ENCODE results near the gene ERC1. TPM values are rescaled to one million over a fixed set of nuclear protein-coding genes. Genes with fewer than 3 reads are reported as not detected.

Gene ERC1
- total and polyA plus RNA-seq, 7 donors = 4.0 to 35.6 (median 29.4) TPM

DNA sequence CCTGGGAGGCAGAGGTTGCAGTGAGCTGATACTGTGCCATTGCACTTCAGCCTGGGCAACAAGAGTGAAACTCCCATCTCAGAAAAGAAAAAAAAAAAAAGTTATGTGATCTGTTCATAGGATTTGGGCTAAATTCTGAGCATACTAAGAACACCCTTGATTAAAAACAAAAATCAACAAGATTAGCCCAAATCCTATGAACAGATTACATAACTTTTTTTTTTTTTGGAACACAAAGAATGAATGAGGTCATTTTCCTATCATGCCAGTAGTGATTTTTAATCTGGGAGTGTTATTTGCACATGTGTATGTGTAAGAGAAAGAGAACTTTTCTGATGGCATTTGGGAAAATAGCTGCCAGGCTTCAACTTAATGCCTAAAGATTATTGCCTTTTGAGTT, 208.7 kb downstream of the ERC1 start:
- DNase-seq (no peak), ATAC-seq (no peak)
- H3K27me3 ChIP-seq (ENCODE audit: insufficient read depth in 3 of 3, low read length in 2 of 3) = no peaks in the 10 kb centered on the region
- H3K9me3 ChIP-seq = no peaks in the 10 kb centered on the region
- intact Hi-C loops (cut with DNase I) = no loop called here
- H3K4me1 ChIP-seq = no peaks in the 10 kb centered on the region
- no peak overlapping the region for H3K4me3 ChIP-seq
- H3K36me3 ChIP-seq (ENCODE audit: insufficient read depth in 1 of 2, low read depth in 1 of 2) = peaks cover 4% of the 10 kb centered on the region in 2 donors
- TF ChIP-seq, protein P1, sequence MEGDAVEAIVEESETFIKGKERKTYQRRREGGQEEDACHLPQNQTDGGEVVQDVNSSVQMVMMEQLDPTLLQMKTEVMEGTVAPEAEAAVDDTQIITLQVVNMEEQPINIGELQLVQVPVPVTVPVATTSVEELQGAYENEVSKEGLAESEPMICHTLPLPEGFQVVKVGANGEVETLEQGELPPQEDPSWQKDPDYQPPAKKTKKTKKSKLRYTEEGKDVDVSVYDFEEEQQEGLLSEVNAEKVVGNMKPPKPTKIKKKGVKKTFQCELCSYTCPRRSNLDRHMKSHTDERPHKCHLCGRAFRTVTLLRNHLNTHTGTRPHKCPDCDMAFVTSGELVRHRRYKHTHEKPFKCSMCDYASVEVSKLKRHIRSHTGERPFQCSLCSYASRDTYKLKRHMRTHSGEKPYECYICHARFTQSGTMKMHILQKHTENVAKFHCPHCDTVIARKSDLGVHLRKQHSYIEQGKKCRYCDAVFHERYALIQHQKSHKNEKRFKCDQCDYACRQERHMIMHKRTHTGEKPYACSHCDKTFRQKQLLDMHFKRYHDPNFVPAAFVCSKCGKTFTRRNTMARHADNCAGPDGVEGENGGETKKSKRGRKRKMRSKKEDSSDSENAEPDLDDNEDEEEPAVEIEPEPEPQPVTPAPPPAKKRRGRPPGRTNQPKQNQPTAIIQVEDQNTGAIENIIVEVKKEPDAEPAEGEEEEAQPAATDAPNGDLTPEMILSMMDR (IDR thresholded peaks at IDR 0.05) = no peak
- no peak overlapping the region for H3K27ac ChIP-seq

DNA sequence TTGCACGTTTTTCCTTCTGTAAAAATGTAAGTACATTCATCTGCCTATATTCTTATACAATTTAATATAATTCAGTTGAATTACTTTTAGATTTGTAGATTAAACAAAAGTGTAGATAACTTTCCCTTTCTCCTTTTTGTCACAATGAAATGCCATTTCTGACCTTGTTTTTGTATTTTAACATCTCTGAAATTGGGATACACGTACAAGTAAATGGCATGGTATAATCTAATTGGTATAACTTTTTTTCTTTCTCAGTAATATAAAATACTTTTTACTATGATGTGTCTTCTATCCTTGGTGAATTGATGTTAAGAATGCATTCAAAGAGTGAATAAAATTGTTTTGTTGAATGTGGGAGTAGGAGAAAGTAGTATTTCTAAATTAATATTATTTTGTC, 210.0 kb downstream of the ERC1 start:
- 85 to 90% (median 90%) methylated on average over 2 of the region's 2 CpGs for WGBS, 3 donors
- TF ChIP-seq, protein P1 (IDR thresholded peaks at IDR 0.05) = no peak
- no peak for DNase-seq
- H3K4me3 ChIP-seq = no peak overlapping the region
- ATAC-seq = no peak
- H3K4me1 ChIP-seq = no peaks in the 10 kb centered on the region
- H3K27me3 ChIP-seq (ENCODE audit: insufficient read depth in 3 of 3, low read length in 2 of 3) = no peaks in the 10 kb centered on the region
- no peaks in the 10 kb centered on the region for H3K9me3 ChIP-seq
- intact Hi-C loops (cut with DNase I) = no loop called here
- no peak overlapping the region for H3K27ac ChIP-seq
- H3K36me3 ChIP-seq (ENCODE audit: insufficient read depth in 1 of 2, low read depth in 1 of 2) = peaks cover 0 to 4% of the 10 kb centered on the region in 2 donors

DNA sequence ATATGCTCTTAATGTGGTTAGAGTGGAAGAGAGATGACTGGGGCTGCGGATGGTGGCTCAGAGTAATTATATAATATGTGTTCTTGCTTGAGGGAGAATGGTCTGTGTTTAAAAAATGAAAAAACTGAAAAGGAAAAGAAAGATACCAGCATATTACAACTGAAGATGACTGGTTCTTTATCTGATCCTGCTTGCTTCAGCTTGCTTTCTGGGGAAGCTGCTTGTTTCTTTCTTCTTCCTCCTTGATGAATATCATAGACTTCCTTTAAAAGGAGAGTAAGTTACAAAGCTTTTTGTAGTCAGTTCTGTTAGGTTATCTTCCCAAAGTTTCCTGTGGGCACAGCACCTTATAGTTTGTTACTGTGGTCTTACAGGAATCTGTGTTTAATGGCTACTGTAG, 210.9 kb downstream of the ERC1 start:
- WGBS, 3 donors = 93 to 100% (median 98%) methylated on average over 1 of the region's 1 CpG
- DNase-seq = no peak
- no peaks in the 10 kb centered on the region for H3K27me3 ChIP-seq (ENCODE audit: insufficient read depth in 3 of 3, low read length in 2 of 3)
- no peaks in the 10 kb centered on the region for H3K9me3 ChIP-seq
- TF ChIP-seq, protein P1 (IDR thresholded peaks at IDR 0.05) = no peak
- peaks cover 0 to 4% of the 10 kb centered on the region in 2 donors for H3K36me3 ChIP-seq (ENCODE audit: insufficient read depth in 1 of 2, low read depth in 1 of 2)
- ATAC-seq = no peak
- intact Hi-C loops (cut with DNase I) = no loop called here
- H3K27ac ChIP-seq = no peak overlapping the region
- H3K4me1 ChIP-seq = no peaks in the 10 kb centered on the region
- H3K4me3 ChIP-seq = no peak overlapping the region

DNA sequence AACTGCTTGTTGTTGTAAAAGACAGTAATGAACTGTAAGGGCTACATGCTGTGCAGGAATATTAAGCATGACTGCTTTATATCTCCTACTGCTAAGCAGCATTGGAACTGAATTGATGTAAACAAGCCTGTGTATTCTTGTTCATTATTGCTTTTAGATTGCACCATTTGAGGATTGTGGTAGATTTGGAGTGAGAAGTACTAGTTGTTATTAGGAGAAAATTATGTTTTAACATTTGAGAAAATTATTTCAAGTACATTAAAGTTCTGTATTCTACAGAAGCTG, 212.7 kb downstream of the ERC1 start:
- DNase-seq = no peak
- TF ChIP-seq, protein P1 (IDR thresholded peaks at IDR 0.05) = no peak
- H3K27me3 ChIP-seq (ENCODE audit: insufficient read depth in 3 of 3, low read length in 2 of 3) = no peaks in the 10 kb centered on the region
- H3K9me3 ChIP-seq = no peaks in the 10 kb centered on the region
- no peak overlapping the region for H3K4me3 ChIP-seq
- H3K4me1 ChIP-seq = no peaks in the 10 kb centered on the region
- no peak overlapping the region for H3K27ac ChIP-seq
- intact Hi-C loops (cut with DNase I) = no loop called here
- no peak for ATAC-seq
- no peaks in the 10 kb centered on the region for H3K36me3 ChIP-seq (ENCODE audit: insufficient read depth in 1 of 2, low read depth in 1 of 2)

DNA sequence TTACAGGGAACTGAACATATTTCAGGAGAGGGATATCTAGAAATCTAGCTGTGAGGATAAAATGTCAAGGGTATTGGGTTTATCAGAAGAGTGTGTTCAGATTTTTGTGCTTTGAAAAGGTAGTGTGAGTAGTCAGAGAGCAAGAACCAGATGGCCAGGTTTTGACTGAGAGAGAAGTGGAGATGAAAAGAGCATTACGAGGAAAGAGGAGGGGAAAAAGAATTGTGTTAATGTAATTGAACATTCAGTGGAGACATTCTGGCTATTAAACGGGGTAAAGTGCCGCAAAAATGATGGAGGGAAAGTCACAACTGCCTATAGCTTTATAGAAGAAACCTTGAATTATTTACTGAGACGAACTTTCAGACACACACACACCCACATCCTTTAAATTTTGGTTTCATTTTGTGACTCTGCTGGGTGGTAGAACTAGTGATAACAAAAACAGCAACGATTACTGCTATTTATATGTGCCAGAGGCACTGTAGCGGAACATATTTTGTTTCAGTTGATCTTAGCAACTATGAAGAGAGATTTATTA, 213.6 kb downstream of the ERC1 start:
- 37 to 43% (median 38%) methylated on average over 6 of the region's 6 CpGs for WGBS, 3 donors
- Histone ChIP-seq H3K27me3 (ENCODE audit: insufficient read depth in 3 of 3, low read length in 2 of 3) (no peaks in the 10 kb centered on the region), H3K4me3 (peak overlapping the region; percentile 51), H3K36me3 (ENCODE audit: insufficient read depth in 1 of 2, low read depth in 1 of 2) (no peaks in the 10 kb centered on the region), H3K4me1 (no peaks in the 10 kb centered on the region), H3K27ac (peak overlapping the region; percentile 38), H3K9me3 (no peaks in the 10 kb centered on the region)
- ATAC-seq = no peak
- TF ChIP-seq, protein P1 (IDR thresholded peaks at IDR 0.05) = no peak
- intact Hi-C loops (cut with DNase I) = no loop called here
- no peak for DNase-seq
